H1 (cell line): Measurements from ENCODE around the gene GSG1L2. TPM values are rescaled to one million over a fixed set of nuclear protein-coding genes. Genes with fewer than 3 reads are reported as not detected.

Source experiments
- CTCF ChIA-PET: fragments of 300-600 bp; sonication (Branson Sonifier 250); formaldehyde crosslinking; loops from one replicate; lab custom pipeline; 2021; ENCODE audit not compliant: partially characterized antibody; lab: Charles Lee
- POLR2A ChIA-PET: fragments of 300-600 bp; sonication (Branson Sonifier 250); formaldehyde crosslinking; loops from one replicate; lab custom pipeline; 2021; ENCODE audit warnings: inconsistent platforms; ENCODE audit not compliant: partially characterized antibody; lab: Charles Lee
- DNase-seq, 2 experiments: peaks; one replicate each; pipeline versions ENCODE4 v3.0.0 to v3.0.0-alpha.2; 2010 to 2022; ENCODE audit warnings: low spot score in 2 of 2, low read depth in 1 of 2, mixed read lengths in 1 of 2
- FAIRE-seq: peaks from 2 replicates; lab custom pipeline; 2011; peaks lifted over from hg19 to GRCh38; lab: Jason Lieb, UNC
- H2AFZ ChIP-seq: 2 replicates; pipeline ENCODE4 v1.8.1; 2012; ENCODE audit warnings: low read length, inconsistent platforms
- H2AK5ac ChIP-seq: 2 replicates; pipeline ENCODE4 v1.6.1; 2013; ENCODE audit warnings: low read depth, low read length
- H2BK120ac ChIP-seq: replicated peaks from 2 replicates; pipeline ENCODE3; 2013; ENCODE audit warnings: low read depth, low read length, inconsistent platforms
- H2BK12ac ChIP-seq: 2 replicates; pipeline ENCODE4 v1.6.1; 2013; ENCODE audit warnings: low read depth, low read length
- H2BK15ac ChIP-seq: 2 replicates; pipeline ENCODE4 v1.6.1; 2013; ENCODE audit warnings: low read length
- H2BK20ac ChIP-seq: 2 replicates; pipeline ENCODE4 v1.6.1; 2013; ENCODE audit warnings: low read length
- H2BK5ac ChIP-seq: 2 replicates; pipeline ENCODE4 v1.6.1; 2013; ENCODE audit warnings: low read depth, low read length
- H3K14ac ChIP-seq: 2 replicates; pipeline ENCODE4 v1.6.1; 2013; ENCODE audit warnings: inconsistent platforms; ENCODE audit not compliant: insufficient read length
- H3K18ac ChIP-seq: 2 replicates; pipeline ENCODE4 v1.6.1; 2013; ENCODE audit warnings: low read length; ENCODE audit errors: extremely low read depth
- H3K23ac ChIP-seq: 2 replicates; pipeline ENCODE4 v1.6.1; 2013; ENCODE audit warnings: inconsistent platforms; ENCODE audit not compliant: insufficient read length
- H3K23me2 ChIP-seq: 2 replicates; pipeline ENCODE4 v1.6.1; 2013; ENCODE audit warnings: low read depth, low read length
- H3K27ac ChIP-seq: 2 replicates; pipeline ENCODE4 v1.6.1; 2011; ENCODE audit warnings: low read depth, low read length, inconsistent platforms
- H3K27me3 ChIP-seq, 4 experiments: replicated peaks in 1 of 4; 1 replicate in 1 of 4; 2 replicates in 3 of 4; pipeline versions ENCODE4 v1.6.1 to v1.8.1; 2011 to 2013; ENCODE audit warnings: low read length in 3 of 4, mild to moderate bottlenecking in 3 of 4, inconsistent platforms in 2 of 4, mixed read lengths in 2 of 4, moderate library complexity in 1 of 4; ENCODE audit not compliant: control insufficient read depth in 3 of 4, insufficient read depth in 3 of 4; ENCODE audit errors: extremely low read depth in 1 of 4
- H3K36me3 ChIP-seq, 4 experiments: 2 replicates each; pipeline versions ENCODE4 v1.6.1 to v1.8.1; 2011 to 2013; ENCODE audit warnings: mild to moderate bottlenecking in 4 of 4, low read length in 3 of 4, moderate library complexity in 2 of 4, control low read depth in 1 of 4, inconsistent platforms in 1 of 4; ENCODE audit not compliant: insufficient read depth in 4 of 4, control insufficient read depth in 2 of 4
- H3K4ac ChIP-seq: replicated peaks from 2 replicates; pipeline ENCODE3; 2013; ENCODE audit warnings: low read length, low read depth, mixed read lengths, inconsistent platforms; ENCODE audit not compliant: insufficient read length
- H3K4me1 ChIP-seq, 4 experiments: replicated peaks in 1 of 4; 1 replicate in 1 of 4; 2 replicates in 3 of 4; pipeline versions ENCODE4 v1.6.1 to v1.8.1; 2011 to 2013; ENCODE audit warnings: low read length in 3 of 4, inconsistent platforms in 2 of 4, mixed read lengths in 1 of 4; ENCODE audit not compliant: insufficient read depth in 4 of 4, control insufficient read depth in 3 of 4
- H3K4me2 ChIP-seq, 2 experiments: 2 replicates each; pipeline versions ENCODE4 v1.6.1 to v1.8.1; 2011 to 2013; ENCODE audit warnings: low read depth in 2 of 2, low read length in 2 of 2, control low read depth in 1 of 2, inconsistent platforms in 1 of 2, mild to moderate bottlenecking in 1 of 2; ENCODE audit not compliant: insufficient read depth in 1 of 2
- H3K4me3 ChIP-seq, 4 experiments: fragments of 200-600, 300-600 bp in 1 of 4; sonication (generic), shearing (Covaris generic), sonication (Bioruptor Twin) in 1 of 4; 2 replicates each; pipeline versions ENCODE4 v1.5.1 to v1.8.1; 2011 to 2016; ENCODE audit warnings: low read length in 4 of 4, low read depth in 3 of 4, control low read depth in 2 of 4, inconsistent platforms in 2 of 4, mild to moderate bottlenecking in 2 of 4, mixed read lengths in 1 of 4, moderate library complexity in 1 of 4; ENCODE audit not compliant: insufficient read depth in 2 of 4; ENCODE audit errors: extremely low read depth in 1 of 4
- H3K56ac ChIP-seq: replicated peaks from 2 replicates; pipeline ENCODE3; 2013; ENCODE audit warnings: low read depth, mild to moderate bottlenecking, mixed read lengths, low read length, inconsistent platforms; ENCODE audit not compliant: insufficient read length
- H3K79me1 ChIP-seq: 2 replicates; pipeline ENCODE4 v1.6.1; 2013; ENCODE audit warnings: low read depth, low read length, control low read depth
- H3K79me2 ChIP-seq, 2 experiments: 2 replicates each; pipeline versions ENCODE4 v1.6.1 to v1.8.1; 2012 to 2013; ENCODE audit warnings: low read length in 2 of 2, mild to moderate bottlenecking in 2 of 2, inconsistent platforms in 1 of 2; ENCODE audit not compliant: insufficient read depth in 2 of 2, control insufficient read depth in 1 of 2
- H3K9ac ChIP-seq, 4 experiments: replicated peaks in 1 of 4; 1 replicate in 1 of 4; 2 replicates in 3 of 4; pipeline versions ENCODE4 v1.6.1 to v1.8.1; 2011 to 2013; ENCODE audit warnings: low read depth in 3 of 4, low read length in 3 of 4, control low read depth in 2 of 4, mild to moderate bottlenecking in 2 of 4, moderate library complexity in 2 of 4, inconsistent platforms in 1 of 4; ENCODE audit errors: extremely low read depth in 1 of 4
- H3K9me3 ChIP-seq, 2 experiments: 2 replicates each; pipeline versions ENCODE4 v1.6.1 to v1.8.1; 2012 to 2013; ENCODE audit warnings: mild to moderate bottlenecking in 2 of 2, moderate library complexity in 2 of 2, control low read depth in 1 of 2, inconsistent platforms in 1 of 2, low read depth in 1 of 2, low read length in 1 of 2, mixed read lengths in 1 of 2; ENCODE audit not compliant: insufficient read depth in 2 of 2
- H4K20me1 ChIP-seq, 2 experiments: replicated peaks in 1 of 2; 2 replicates each; pipeline versions ENCODE3 to v1.8.1; 2011 to 2013; ENCODE audit warnings: inconsistent platforms in 2 of 2, low read length in 2 of 2, mild to moderate bottlenecking in 1 of 2; ENCODE audit not compliant: insufficient read depth in 2 of 2, control insufficient read depth in 1 of 2
- H4K5ac ChIP-seq: 2 replicates; pipeline ENCODE4 v1.6.1; 2013; ENCODE audit warnings: low read length, low read depth, mixed read lengths, inconsistent platforms; ENCODE audit not compliant: insufficient read length
- H4K8ac ChIP-seq: 2 replicates; pipeline ENCODE4 v1.8.0; 2013; ENCODE audit warnings: mild to moderate bottlenecking, moderate library complexity, low read length, inconsistent platforms; ENCODE audit not compliant: insufficient read depth; ENCODE audit errors: extremely low read depth
- H4K91ac ChIP-seq: replicated peaks from 2 replicates; pipeline ENCODE3; 2013; ENCODE audit warnings: low read length, mixed read lengths, inconsistent platforms; ENCODE audit not compliant: insufficient read length
- EGR1 ChIP-seq: IDR thresholded peaks from 2 replicates; pipeline ENCODE4 v1.6.1; 2011; ENCODE audit warnings: low read depth, low read length, borderline replicate concordance
- GABPA ChIP-seq: IDR thresholded peaks from 2 replicates; pipeline ENCODE4 v1.6.1; 2011; ENCODE audit warnings: mild to moderate bottlenecking, low read length, moderate library complexity, borderline replicate concordance; ENCODE audit not compliant: insufficient read depth
- JUN ChIP-seq: IDR thresholded peaks from 2 replicates; pipeline ENCODE4 v1.6.1; 2011; ENCODE audit warnings: low read depth, mild to moderate bottlenecking, improper control_type of control experiment, low read length
- KDM4A ChIP-seq: IDR thresholded peaks from one replicate; pipeline ENCODE4 v1.7.1; 2012; ENCODE audit warnings: low read depth, mild to moderate bottlenecking, moderate library complexity, low read length, inconsistent platforms; ENCODE audit not compliant: severe bottlenecking
- NANOG ChIP-seq: IDR thresholded peaks from 2 replicates; pipeline ENCODE4 v1.6.1; 2011; ENCODE audit warnings: low read length, low read depth, mild to moderate bottlenecking, inconsistent platforms; ENCODE audit not compliant: insufficient read depth, poor library complexity, severe bottlenecking
- NRF1 ChIP-seq: IDR thresholded peaks from 2 replicates; pipeline ENCODE4 v1.6.1; 2011; ENCODE audit warnings: mild to moderate bottlenecking, low read depth, low read length, improper control_type of control experiment
- RFX5 ChIP-seq: IDR thresholded peaks from 2 replicates; pipeline ENCODE4 v1.6.1; 2011; ENCODE audit warnings: low read depth, low read length, improper control_type of control experiment, borderline replicate concordance
- RXRA ChIP-seq: IDR thresholded peaks from 2 replicates; pipeline ENCODE4 v1.6.1; 2011; ENCODE audit warnings: low read depth, mild to moderate bottlenecking, low read length, moderate library complexity; ENCODE audit not compliant: insufficient read depth
- WGBS, 2 experiments: shearing (Covaris generic) in 1 of 2; methylation state at CpG; one replicate each; pipeline versions ENCODE4 v1.1.6 to v1.1.7; 2013 to 2015; ENCODE audit warnings: low lambda C conversion rate in 2 of 2, mixed read lengths in 2 of 2, inconsistent platforms in 1 of 2, low coverage in 1 of 2, missing lambda C conversion rate in 1 of 2; ENCODE audit not compliant: insufficient replicate concordance in 2 of 2, insufficient coverage in 1 of 2, insufficient read length in 1 of 2; ENCODE audit errors: extremely low coverage in 1 of 2, missing lambda C conversion rate in 1 of 2; 5-methylcytosine and 5-hydroxymethylcytosine counted together
- polyA plus RNA-seq, 7 experiments: library from polyadenylated mRNA; depleted of rRNA in 3 of 7; stranded (reverse) in 5 of 7; unstranded in 2 of 7; fragments of >200 nt in 5 of 7; fragments of 200-250 nt in 2 of 7; gene quantifications; 1 replicate in 5 of 7; 2 replicates in 1 of 7; 4 replicates in 1 of 7; pipeline versions ENCODE4 v1.2.1 to v1.2.3, GENCODE V29; 2011 to 2013; ENCODE audit warnings: missing spikeins in 2 of 7, mixed read lengths in 2 of 7
- total RNA-seq: library from RNA; stranded (reverse); fragmentation: NEBNext Ultra II Directional; extraction: Animal tissue kit (Norgen Biotek cat#: 25700); gene quantifications from 2 replicates; pipeline ENCODE4 v1.2.1, GENCODE V29; 2021

Gene GSG1L2
- total and polyA plus RNA-seq, 2 of the 8 experiments (the other 6 are each of a cell fraction or from before 2014, with no cell fraction given), result not detected

GRCh38 chr17:9765322-9765721 lies 56.6 kb downstream of the GSG1L2 start:
- Histone ChIP-seq H4K8ac (no peak overlapping the region), H3K27me3 (no peaks in the 10 kb centered on the region), H2BK15ac (no peak overlapping the region), H3K14ac (no peak overlapping the region), H3K27ac (no peak overlapping the region), H2BK5ac (no peak overlapping the region), H3K9ac (no peak overlapping the region), H3K23ac (no peak overlapping the region), H2BK20ac (no peak overlapping the region), H2AK5ac (no peak overlapping the region), H3K9me3 (no peaks in the 10 kb centered on the region), H3K18ac (no peak overlapping the region), H3K79me1 (no peaks in the 10 kb centered on the region), H3K23me2 (no peaks in the 10 kb centered on the region), H2AFZ (no peak overlapping the region), H3K4me3 (no peak overlapping the region), H4K20me1 (no peaks in the 10 kb centered on the region), H4K5ac (no peak overlapping the region), H3K4me1 (no peaks in the 10 kb centered on the region), H3K36me3 (no peaks in the 10 kb centered on the region), H3K56ac (no peak overlapping the region), H2BK12ac (no peak overlapping the region), H3K4ac (no peak overlapping the region), H3K4me2 (no peak overlapping the region), H2BK120ac (no peak overlapping the region), H3K79me2 (no peaks in the 10 kb centered on the region), H4K91ac (no peak overlapping the region)
- WGBS, 2 experiments, result 100% methylated on average over 1 of the region's 1 CpG; no CpG with 5 or more reads in 1 of the 2 experiments
- ChIA-PET CTCF (interaction anchor here (1.4 to 1.9 kb wide), 2 partner anchors 20 to 37 kb away, joined by 3 to 9 read pairs; no protein-coding TSS in a partner anchor), POLR2A (no interaction called here)
- TF ChIP-seq NRF1 (no peak), RFX5 (no peak), EGR1 (no peak), NANOG (no peak), GABPA (no peak), JUN (no peak), RXRA (no peak), KDM4A (no peak)
- DNase-seq, result no peak
- FAIRE-seq, result no peak
